Activated CD4-positive, alpha-beta T cell treated with anti-CD3 and anti-CD28 coated beads for 1 hour (primary cell): Measurements from ENCODE around the gene ZNF566.
"Not testable (repeated sequence)": the region's sequence is repeated elsewhere in the genome, so short reads cannot be mapped to it uniquely, and the experiment has no call there.

ENCODE experiments used
- DNase-seq: peaks from one replicate; pipeline ENCODE4 v3.0.0-alpha.2; 2020

ZNF566 gene

DNA sequence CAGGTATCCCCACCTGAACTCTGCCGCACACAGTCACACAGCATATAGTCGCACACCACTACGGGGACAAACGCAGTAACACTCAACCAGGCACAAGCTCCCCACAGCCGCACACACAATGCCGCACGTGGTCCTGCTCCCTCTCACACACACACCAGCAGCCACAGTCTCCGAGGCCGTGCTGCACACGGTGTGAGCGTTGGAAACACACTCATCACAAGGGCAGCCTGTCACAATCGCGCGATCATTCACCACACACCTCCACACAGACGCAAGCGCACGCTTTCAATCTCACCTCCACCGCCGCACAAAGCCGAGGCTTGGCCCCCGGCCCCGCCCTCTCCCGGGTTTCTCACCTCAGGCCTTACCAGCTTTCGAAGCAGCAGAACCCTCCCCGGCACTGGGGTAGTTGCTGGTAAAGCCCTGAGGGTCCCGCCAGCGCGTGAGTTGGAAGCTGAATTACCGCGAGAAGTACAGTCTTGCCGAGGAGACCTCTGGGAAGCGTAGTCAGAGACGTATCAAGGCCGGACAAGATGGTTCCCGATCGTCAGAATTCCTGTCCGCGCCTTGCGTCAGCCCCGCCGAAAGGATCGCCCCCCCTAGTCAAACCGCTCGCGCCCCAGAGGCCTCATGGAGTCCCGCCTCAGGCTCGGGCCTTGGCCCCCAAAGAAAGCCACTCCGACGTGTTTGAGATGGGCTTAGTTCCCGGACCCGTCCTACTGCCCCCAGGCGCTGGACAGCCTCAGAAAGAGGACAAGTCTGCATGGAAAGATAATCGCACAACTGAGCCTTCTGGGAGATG is at the start of gene ZNF566:
Gene ZNF566 (minus strand): TSS at position 444 of the 802 bp plus-strand sequence. CDS start 13,004 bp downstream, outside the sequence.
- DNase-seq = peak; percentile 89

DNA sequence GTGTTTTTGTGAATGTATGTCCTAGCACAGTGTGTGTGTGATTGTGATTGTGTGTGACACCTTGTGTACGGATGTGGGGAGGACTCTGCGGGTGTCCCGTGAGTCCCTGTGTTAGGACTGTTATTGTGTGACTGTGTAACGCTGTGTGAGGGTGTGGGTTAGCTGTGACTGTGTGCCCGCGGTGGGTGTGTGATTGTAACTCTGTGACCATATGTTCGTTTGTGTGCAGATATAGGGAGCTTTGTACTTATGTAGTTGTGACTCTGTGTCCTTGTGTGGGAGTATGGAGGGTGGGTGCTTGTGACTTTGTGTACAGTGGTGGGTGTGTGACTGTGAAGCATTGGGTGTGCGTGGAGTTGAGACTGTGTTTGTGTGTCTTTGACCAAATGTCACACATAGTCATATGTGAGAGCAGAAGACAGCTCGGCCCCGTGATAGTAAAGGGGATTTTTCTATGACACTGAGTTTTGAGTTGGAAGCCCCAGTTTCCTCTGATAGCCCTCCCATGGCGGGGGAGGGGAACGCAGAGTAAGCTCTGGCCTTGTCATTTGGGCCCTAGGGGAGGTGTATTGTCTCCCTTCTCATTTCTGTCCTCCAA is 39.7 kb upstream of the ZNF566 start:
- no peak for DNase-seq

DNA sequence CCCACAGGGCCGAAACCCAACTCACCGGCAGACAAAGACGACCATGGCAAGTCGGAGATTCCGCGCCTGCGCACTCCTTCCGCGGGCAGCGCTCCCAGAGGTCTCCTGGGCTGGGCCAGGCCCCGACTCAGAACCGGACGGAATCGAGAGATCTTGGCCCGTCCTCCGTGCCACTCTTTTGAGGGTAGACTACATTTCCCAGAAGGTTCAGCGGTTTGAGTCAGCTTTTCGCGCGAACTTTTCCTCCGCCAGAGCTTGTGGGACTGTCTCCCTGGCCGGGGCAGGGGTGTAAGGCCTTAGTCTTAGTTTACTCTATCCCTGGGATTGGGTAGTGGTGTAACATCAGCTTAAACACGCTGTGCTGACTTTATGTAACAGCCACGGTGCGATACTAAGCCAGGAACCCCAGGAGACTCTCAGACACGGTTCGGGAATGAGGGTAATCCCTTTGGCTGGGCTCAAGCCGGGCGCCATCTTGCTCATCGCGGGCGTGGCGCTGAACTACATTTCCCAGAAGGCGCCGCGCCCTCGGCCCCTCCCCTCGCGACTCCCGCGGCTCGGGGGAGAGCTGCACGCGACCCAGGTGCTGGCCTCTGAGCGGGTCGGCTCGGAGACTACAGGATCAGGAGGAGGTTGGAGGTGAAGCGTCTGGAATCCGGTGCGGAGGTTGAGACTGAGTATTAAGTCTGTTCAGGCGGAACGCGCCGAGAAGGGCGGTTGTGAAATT is 39.0 kb upstream of the ZNF566 start, which contains the start of gene ZNF260:
Gene ZNF260 (minus strand): TSS at position 78 of the 727 bp plus-strand sequence. CDS start 13,033 bp downstream, outside the sequence.
- peak; percentile 85 for DNase-seq

DNA sequence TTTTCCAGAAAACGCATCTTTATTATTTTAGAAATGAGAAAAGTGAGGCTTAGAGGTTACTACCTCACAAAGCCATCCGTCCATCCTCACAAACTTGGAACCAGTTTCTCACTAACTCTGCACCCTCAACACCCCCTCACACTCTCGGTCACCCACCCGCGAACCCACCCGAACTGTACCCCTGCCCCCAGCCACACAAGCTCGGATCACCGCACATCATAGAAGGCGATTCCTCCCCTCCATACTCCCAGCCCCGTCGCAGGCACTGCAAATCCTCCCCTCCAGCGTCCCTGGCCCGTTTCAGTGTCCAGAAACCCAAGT is 38.5 kb upstream of the ZNF566 start:
- DNase-seq = no peak

DNA sequence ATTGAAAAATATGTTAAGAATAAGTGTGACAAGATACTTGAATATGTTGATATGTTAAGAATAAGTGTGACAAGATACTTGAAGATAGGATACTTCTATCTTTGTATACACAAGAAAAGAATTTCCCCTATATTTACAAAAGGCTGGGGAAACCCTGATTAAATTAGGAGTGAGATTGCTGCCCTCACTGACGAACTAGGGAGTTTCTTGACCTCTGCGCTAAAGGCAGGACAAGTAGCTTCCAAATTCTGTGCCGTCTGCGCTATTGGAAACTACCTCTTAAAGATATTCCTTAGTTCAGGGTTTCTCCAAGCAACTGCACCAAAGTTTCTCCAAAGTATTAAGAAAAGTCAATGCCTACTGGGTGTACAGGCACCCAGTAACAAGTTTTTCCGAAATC is 38.0 kb upstream of the ZNF566 start:
- DNase-seq = no peak

DNA sequence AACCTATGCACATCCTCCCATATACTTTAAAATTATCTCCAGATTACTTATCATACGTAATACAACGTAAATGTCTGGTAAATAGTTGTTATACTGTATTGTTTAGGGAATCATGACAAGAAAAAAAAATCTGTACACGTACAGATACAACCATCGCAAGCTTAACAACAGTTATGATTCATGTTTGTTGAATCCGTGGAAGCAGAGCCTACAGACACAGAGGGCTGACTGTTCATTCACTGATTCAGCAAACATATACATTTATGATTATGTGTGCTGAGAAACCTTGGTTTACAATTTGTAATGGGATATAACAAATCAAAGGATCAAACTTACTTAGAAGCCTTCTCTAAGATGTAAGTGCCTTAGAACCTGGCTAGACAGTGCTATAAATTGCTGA is 37.2 kb upstream of the ZNF566 start:
- no peak for DNase-seq

DNA sequence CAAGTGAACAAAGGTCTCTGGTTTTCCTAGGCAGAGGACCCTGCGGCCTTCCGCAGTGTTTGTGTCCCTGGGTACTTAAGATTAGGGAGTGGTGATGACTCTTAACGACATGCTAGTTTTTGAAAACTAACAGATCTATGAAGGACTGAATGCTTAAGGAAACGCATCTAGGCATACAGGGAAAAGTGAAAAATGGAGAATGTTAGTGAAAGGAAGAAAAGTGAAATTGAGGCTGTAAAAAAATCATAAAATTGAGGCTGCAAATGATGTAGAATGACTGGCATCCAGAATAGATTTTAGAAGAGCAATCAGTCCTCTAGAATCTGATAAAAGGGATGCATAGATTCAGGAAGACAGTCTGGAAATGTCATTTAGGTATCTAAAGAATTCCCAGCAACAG is 35.3 kb upstream of the ZNF566 start:
- DNase-seq = no peak

DNA sequence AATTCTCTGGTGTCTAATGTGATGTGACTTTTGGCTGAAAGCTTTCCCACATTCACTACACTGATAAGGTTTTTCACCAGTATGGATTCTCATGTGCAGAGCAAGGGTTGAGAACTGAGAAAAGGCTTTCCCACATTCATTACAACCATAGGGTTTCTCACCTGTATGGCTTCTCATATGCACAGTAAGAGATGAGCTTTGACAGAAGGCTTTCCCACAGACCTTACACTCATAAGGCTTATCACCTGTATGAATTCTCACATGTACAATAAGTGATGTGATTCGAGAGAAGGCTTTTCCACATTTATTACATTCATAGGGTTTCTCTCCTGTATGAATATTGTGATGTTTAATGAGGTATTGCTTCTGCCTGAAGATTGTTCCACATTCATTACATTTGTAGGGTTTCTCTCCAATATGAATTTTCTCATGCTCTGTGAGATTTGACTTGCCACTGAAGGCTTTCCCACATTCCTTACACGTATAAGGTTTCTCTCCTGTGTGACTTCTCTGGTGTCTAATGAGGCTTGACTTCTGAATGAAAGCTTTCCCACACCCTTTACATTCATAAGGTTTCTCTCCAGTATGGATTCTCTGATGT is 24.8 kb upstream of the ZNF566 start:
- no peak for DNase-seq

GRCh38 chr19:36508325-36508724 is 19.0 kb upstream of the ZNF566 start:
- no peak for DNase-seq

DNA sequence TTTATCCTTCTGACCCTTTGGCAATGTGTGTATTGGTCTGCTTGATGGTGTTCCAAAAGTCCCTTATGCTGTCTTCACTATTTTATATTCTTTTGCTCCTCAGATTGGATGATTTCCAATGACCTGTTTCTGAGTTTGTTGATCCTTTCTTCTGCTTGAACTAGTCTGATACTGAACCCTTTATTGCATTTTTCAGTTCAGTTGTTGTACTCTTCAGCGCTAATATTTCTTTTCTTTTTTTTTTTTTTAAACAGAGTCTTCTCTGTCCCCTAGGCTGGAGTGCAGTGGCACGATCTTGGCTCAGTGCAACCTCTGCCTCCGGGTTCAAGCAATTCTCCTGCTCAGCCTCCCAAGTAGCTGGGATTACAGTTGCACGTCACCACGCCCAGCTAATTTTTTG is 12.6 kb upstream of the ZNF566 start:
- no peak for DNase-seq

- DNase-seq = no peak
Observed at GRCh38 chr19:36497001-36497400, 7.6 kb upstream of the ZNF566 start.

- not testable (repeated sequence) for DNase-seq
Observed at GRCh38 chr19:36492689-36493453, 3.5 kb upstream of the ZNF566 start.

DNA sequence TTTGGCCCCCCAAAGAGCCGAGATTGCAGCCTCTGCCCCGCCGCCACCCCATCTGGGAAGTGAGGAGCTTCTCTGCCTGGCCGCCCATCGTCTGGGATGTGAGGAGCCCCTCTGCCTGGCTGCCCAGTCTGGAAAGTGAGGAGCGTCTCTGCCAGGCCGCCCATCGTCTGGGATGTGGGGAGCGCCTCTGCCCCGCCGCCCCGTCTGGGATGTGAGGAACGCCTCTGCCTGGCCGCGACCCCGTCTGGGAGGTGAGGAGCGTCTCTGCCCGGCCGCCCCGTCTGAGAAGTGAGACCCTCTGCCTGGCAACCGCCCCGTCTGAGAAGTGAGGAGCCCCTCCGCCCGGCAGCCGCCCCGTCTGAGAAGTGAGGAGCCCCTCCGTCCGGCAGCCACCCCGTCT is 1.5 kb upstream of the ZNF566 start:
- DNase-seq = not testable (repeated sequence)

- no peak for DNase-seq
Observed at GRCh38 chr19:36489920-36490415, 607 bp upstream of the ZNF566 start.

- DNase-seq = no peak
Observed at GRCh38 chr19:36488846-36489117, 579 bp downstream of the ZNF566 start.

DNA sequence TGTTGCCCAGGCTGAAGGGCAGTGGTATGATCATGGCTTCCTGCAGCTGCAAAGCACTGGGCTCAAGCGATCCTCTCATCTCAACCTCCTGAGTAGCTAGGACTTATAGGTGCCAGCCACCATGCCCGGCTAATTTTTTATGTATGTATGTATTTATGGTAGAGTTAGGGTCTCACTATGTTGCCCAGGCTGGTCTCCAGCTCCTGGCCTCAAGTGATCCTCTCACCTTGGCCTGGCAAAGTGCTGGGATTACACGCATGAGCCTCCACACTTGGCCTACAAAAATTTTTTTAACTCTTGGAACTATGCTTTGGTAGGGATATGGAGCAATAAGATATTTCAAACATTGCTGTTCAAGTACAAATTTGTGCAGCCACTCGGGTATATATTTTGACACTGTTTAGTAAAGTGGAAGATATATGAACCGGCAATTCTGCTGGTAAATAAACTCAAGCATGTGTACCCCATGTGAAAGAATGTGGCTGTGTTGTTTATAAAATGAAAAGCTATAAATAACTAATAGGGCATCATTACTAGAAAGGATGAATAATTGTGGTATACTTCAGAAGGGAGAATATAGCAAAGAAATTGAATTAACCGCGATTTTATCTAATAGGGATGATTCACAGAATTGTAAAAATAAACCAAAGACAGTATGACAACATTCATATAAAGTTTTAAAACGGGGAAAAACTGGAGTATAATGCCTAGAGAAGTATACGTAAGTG is 1.1 kb downstream of the ZNF566 start:
- no peak for DNase-seq

DNA sequence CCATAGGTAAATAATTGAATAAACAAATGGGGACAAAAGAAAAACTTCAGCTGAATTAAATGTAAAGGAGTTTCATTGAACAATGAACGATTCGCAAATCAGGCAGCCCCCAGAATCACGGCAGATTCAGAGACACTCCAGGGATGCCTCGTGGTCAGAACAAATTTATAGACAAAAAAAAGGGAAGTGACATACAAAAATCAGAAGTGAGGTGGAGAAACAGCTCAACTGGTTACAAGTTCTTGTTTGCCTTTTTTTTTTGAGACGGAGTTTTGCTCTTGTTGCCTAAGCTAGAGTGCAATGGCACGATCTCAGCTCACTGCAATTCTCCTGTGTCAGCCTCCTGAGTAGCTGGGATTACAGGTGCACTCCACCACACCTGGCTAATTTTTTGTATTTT is 5.7 kb downstream of the ZNF566 start:
- DNase-seq = no peak

DNA sequence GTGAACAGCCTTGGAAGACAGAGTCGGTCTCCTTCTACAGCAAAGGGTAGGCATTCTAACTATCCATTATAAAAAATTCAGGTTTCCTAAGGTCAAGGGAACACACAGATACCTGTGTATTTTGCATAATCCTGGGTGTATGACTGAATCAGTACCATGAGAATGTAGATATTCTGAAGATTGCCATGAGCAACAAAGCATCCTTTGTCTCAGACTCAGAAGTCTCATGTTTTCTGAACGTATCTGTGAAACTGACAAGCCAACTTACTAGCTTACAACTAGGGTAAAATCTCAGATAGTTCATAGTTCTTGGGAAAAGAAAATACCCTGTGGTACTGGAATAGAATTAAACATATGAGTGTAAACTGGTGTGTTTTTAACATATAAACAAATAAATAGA is 6.5 kb downstream of the ZNF566 start:
- no peak for DNase-seq

DNA sequence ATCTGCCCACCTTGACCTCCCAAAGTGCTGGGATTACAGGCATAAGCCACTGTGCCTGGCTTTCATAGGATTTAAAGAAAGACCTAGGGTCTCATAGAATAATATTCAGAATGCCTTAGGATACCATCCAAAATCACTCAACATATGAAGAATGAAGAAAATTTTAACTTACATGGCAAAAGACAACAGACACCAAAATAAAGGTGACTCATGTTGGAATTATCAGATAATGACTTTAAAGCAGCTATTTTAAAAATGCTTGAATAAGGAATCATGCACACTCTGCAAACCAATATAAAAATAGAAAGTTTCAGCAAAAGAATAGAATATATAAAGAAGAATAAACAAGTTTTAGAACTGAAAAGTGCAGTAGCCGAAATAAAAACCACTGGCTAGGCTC is 29.3 kb downstream of the ZNF566 start:
- DNase-seq = no peak

- no peak for DNase-seq
Observed at GRCh38 chr19:36456831-36457230, 32.5 kb downstream of the ZNF566 start.

DNA sequence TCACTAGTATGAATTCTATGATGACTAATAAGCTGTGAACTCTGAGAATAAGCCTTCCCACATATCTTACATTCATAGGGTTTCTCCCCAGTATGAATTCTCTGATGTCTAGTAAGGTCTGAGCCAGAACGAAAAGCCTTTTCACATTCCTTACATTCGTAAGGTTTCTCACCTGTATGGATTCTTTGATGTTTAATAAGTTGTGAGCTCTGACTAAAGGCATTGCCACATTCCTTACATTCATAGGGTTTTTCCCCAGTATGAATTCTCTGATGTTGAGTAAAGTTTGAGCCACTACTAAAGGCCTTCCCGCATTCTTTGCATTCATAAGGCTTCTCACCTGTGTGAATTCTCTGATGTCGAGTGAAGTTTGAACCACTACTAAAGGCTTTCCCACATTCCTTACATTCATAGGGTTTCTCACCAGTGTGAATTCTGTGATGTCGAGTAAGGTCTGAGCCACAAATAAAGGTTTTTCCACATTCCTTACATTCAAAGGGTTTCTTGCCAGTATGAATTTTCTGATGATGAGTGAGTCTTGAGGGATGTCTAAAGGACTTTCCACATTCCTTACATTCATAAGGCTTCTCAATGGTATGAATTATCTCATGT is 40.2 kb downstream of the ZNF566 start:
- no peak for DNase-seq

DNA sequence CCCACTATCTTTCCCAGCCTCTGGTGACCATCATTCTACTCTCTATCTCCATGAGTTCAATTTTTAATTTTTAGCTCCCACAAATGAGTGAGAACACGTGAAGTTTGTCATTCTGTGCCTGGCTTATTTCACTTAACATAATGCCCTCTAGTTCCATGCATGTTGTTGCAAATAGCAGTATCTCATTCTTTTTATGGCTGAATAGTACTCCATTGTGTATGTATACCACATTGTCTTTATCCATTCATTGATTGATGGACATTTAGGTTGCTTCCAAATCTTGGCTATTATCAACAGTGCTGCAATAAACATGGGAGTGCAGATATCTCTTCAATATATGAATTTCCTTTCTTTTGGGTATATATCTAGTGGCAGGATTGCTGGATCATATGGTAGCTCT is 48.0 kb downstream of the ZNF566 start:
- no peak for DNase-seq
